Body of pancreas (tissue), 4 donors: ENCODE data around the gene LDLRAD4.

Experiments used
- CTCF ChIP-seq, 7 experiments: fragments of 450-650 bp in 4 of 7; fragments of 200-600 bp in 3 of 7; sonication (generic) in 3 of 7; IDR thresholded peaks; one replicate each; pipeline ENCODE4 v1.5.1; 2016 to 2019; ENCODE audit warnings: antibody characterized with exemption in 7 of 7
- POLR2A ChIP-seq, 3 donors: fragments of 450-650 bp; IDR thresholded peaks; one replicate each; pipeline ENCODE4 v1.6.1; 2016; ENCODE audit warnings: antibody characterized with exemption in 3 of 3, mild to moderate bottlenecking in 2 of 3

- TF ChIP-seq POLR2A (IDR thresholded peaks at IDR 0.05) (no peak), CTCF (IDR thresholded peaks at IDR 0.05) (no peak)
Observed at GRCh38 chr18:13585379-13586153, 367.0 kb downstream of the LDLRAD4 start.
